Activated T-cell treated with anti-CD3 and anti-CD28 coated beads, Interleukin-2, amount 50 U/mL, for 72 hours (primary cell): ENCODE measurements around the gene CRHR1. TPM values are rescaled to one million over a fixed set of nuclear protein-coding genes. Genes with fewer than 3 reads are reported as not detected.
A peak's percentile ranks its signal among the peaks of the same experiment; 100 is the strongest.
"Not testable (repeated sequence)": the region's sequence is repeated elsewhere in the genome, so short reads cannot be mapped to it uniquely, and the experiment has no call there.

Experiments used
- ATAC-seq, 2 donors: fragments of 150-1000 bp; cut with Tn5 transposase; replicated peaks in 1 of 2; 2 replicates each; pipeline ENCODE4 v1.10.0; 2021; ENCODE audit warnings: moderate library complexity in 2 of 2, mild to moderate bottlenecking in 1 of 2
- DNase-seq, 2 donors: peaks; one replicate each; pipeline ENCODE4 v3.0.0; 2021 to 2022; ENCODE audit warnings: mixed read lengths in 1 of 2
- H3K27ac Mint-ChIP-seq: one replicate; pipeline ENCODE4 v1.8.0; 2022; ENCODE audit warnings: mild to moderate bottlenecking, moderate library complexity, mixed read lengths
- H3K27me3 Mint-ChIP-seq: one replicate; pipeline ENCODE4 v1.8.0; 2022; ENCODE audit warnings: low read depth, mixed read lengths
- H3K36me3 Mint-ChIP-seq, 2 donors: one replicate each; pipeline ENCODE4 v1.8.0; 2022; ENCODE audit warnings: mixed read lengths in 2 of 2, mild to moderate bottlenecking in 1 of 2; ENCODE audit not compliant: insufficient read depth in 2 of 2
- H3K4me1 Mint-ChIP-seq: one replicate; pipeline ENCODE4 v1.8.0; 2022; ENCODE audit warnings: low read depth, mixed read lengths
- H3K4me3 Mint-ChIP-seq, 2 donors: one replicate each; pipeline ENCODE4 v1.8.0; 2022; ENCODE audit warnings: mild to moderate bottlenecking in 2 of 2, mixed read lengths in 2 of 2, moderate library complexity in 2 of 2
- H3K9me3 Mint-ChIP-seq, 2 donors: one replicate each; pipeline ENCODE4 v1.8.0; 2022; ENCODE audit warnings: mixed read lengths in 2 of 2
- total RNA-seq, 2 donors: library from RNA; stranded (reverse); gene quantifications; one replicate each; pipeline ENCODE4 v1.2.3, GENCODE V29; 2022

The CRHR1 gene
- total RNA-seq, 2 donors from 2014 or later = not detected

DNA sequence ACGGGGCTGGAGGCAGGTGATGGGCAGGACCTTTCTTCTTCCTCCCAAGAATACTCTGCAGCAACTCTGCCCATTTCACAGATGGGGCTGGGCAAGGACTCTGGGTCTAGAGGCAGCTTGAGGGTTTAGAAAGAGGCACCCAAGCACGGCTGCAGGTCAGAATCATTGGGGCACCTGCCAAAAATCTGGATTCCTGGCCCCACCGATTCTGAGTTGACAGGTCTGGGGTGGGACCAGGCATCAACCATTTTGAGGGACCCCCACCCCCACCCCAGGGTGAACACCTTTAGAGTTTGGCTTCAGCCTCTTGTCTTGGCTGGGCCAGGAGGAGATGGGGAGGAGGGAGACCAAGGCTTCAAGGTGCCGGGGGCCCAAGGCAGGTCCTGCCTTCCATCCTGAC, 65.9 kb downstream of the CRHR1 start:
- H3K9me3 Mint-ChIP-seq = no peaks in the 10 kb centered on the region
- H3K27ac Mint-ChIP-seq = no peak overlapping the region
- no peaks in the 10 kb centered on the region for H3K36me3 Mint-ChIP-seq
- ATAC-seq (no peak), DNase-seq (no peak)
- H3K4me1 Mint-ChIP-seq = no peaks in the 10 kb centered on the region
- H3K4me3 Mint-ChIP-seq = no peak overlapping the region
- peaks cover 16% of the 10 kb centered on the region for H3K27me3 Mint-ChIP-seq

DNA sequence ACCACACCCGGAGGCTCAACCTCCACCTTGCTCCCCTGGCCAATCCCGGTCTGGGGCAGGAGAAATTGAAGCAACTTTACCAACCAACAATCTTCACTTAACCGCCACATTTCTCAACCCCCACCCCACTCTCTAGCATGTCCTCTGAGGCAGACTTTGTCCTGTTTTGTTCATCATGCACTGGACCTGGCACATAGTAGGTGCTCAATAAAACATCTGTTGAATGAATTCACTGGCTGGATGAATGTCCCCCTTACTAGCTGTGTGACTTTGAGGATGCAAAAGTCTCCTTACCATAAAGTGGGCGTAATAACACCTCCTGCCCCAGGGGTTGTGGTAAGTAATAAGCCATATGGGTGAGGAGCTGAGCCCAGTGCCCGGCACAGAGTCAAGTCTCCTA, 66.3 kb downstream of the CRHR1 start:
- Mint-ChIP-seq H3K27ac (no peak overlapping the region), H3K27me3 (peaks cover 19% of the 10 kb centered on the region), H3K9me3 (no peaks in the 10 kb centered on the region), H3K4me1 (no peaks in the 10 kb centered on the region), H3K36me3 (no peaks in the 10 kb centered on the region), H3K4me3 (no peak overlapping the region)
- ATAC-seq = no peak
- DNase-seq = no peak

DNA sequence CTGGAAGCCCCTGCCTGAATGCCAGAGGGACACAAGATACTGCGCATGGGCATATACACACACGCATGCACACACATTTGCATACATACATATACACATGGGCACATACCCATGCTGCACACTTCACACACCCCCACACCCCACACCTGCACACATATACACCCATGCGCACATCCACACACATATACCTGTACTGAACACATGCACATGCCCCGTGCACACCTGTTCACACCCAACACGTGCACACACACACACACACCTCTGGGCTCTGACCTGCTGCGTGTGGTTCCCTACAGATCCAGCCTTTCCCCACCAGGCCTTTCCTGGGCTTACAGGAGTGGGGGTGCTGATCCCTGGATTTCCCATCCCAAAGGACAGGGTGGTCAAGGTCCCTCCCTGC, 66.9 kb downstream of the CRHR1 start:
- no peaks in the 10 kb centered on the region for H3K9me3 Mint-ChIP-seq
- H3K4me1 Mint-ChIP-seq = no peaks in the 10 kb centered on the region
- no peaks in the 10 kb centered on the region for H3K36me3 Mint-ChIP-seq
- ATAC-seq (no peak), DNase-seq (no peak)
- H3K27me3 Mint-ChIP-seq = peaks cover 19% of the 10 kb centered on the region
- no peak overlapping the region for H3K27ac Mint-ChIP-seq
- no peak overlapping the region for H3K4me3 Mint-ChIP-seq

DNA sequence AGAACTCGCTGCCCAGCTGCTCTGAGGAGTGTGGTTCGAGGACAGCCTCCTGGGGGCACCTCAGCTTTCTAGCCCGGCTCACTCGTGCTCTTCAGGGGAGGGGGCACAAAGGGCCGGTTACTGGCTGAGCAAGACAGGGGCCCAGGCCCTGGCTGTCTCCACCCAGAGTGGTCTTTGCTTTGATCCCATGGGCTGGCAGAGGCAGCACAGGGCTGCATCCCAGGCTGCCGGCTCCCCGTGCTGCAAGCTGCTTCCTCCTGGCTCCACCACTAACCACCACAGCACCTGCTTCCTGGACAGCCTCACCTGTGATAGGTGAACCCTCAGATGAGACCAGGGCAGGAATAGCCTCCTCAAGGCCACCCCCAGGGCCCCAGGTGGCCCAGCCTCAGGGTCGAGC, 67.3 kb downstream of the CRHR1 start:
- Mint-ChIP-seq H3K27me3 (peaks cover 20% of the 10 kb centered on the region), H3K36me3 (no peaks in the 10 kb centered on the region)

DNA sequence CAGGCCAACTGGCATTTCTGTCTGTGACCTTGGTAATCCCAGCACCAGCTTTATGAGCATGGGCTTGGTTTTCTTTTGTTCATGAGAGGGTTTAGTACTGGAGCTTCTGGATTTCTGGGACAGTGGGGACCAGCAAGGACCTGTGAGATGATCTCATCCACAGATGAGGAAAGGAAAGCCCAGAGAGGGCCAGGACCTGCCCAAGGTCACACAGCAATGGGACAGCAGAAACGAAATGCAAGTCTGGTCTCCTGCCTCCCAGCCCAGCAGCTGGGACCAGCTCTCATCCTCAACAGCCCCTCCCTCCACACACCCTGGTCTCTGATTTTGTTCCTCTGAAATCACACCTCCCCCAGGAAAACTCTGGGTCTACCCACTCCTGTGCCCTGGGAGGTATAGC, 67.8 kb downstream of the CRHR1 start:
- H3K27me3 Mint-ChIP-seq = peaks cover 24% of the 10 kb centered on the region
- DNase-seq = no peak
- no peaks in the 10 kb centered on the region for H3K9me3 Mint-ChIP-seq
- no peaks in the 10 kb centered on the region for H3K4me1 Mint-ChIP-seq
- no peaks in the 10 kb centered on the region for H3K36me3 Mint-ChIP-seq
- no peak overlapping the region for H3K27ac Mint-ChIP-seq
- H3K4me3 Mint-ChIP-seq = no peak overlapping the region
- no peak for ATAC-seq

More for the DNA sequence above, 67.3 kb downstream of the CRHR1 start:
- H3K27ac Mint-ChIP-seq = no peak overlapping the region
- DNase-seq = no peak
- no peak overlapping the region for H3K4me3 Mint-ChIP-seq
- ATAC-seq = no peak
- H3K9me3 Mint-ChIP-seq = no peaks in the 10 kb centered on the region
- no peaks in the 10 kb centered on the region for H3K4me1 Mint-ChIP-seq

DNA sequence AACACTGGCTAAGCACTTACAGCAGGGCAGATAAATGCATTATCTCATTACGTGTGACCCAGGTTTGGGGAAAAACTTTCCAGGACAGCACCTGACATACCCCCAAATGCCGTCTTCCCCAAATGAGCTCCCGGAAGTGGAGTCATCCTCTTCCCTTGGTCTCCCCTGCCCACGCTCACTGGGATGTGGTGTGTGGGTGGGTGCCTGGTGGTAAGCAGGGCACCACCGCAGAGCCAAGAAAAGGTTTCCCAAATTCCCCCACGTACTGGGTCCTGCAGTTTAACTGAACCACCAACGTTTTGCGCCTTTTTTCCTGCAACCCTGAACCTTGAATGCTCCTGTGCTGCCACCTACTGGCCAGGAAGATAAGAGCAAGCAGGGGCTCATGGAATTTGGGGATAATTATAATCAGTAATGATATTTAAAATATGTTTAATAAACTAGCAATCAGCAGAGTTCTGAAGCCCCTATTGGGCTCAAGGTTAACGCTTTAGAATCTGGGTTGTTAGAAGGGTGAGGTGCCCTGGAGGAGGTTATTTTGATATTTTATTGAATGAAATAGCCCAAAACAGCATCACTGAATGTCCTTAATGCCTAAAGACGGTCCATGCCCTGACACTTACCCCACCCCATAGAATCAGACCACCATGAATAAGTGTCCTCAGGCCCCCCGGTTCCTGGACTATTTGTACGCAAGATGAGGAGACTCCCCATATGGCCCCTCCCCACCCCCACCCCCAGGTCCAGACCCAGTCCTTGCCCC, 68.6 kb downstream of the CRHR1 start:
- H3K36me3 Mint-ChIP-seq = no peaks in the 10 kb centered on the region
- H3K4me3 Mint-ChIP-seq = no peak overlapping the region
- no peaks in the 10 kb centered on the region for H3K4me1 Mint-ChIP-seq
- ATAC-seq (no peak), DNase-seq (peak; percentile 61 to 63)
- H3K27ac Mint-ChIP-seq = no peak overlapping the region
- H3K27me3 Mint-ChIP-seq = peaks cover 29% of the 10 kb centered on the region
- H3K9me3 Mint-ChIP-seq = no peaks in the 10 kb centered on the region

DNA sequence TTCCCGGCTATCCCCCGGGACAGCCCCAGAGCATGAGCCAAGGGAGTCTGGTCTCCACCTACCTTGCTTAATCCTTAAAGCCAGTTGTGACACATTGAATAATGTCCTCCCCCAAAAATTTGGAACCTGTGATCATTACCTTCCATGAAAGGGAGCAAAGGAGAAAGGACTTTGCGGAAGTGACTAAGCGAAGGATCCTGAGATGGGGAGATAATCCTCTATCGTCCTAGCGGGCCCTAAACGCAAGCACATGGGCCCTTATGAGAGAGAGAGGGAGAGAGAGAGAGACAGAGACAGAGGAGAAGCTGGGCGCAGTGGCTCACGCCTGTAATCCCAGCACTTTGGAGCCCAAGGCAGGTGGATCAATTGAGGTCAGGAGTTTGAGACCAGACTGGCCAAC, 70.1 kb downstream of the CRHR1 start:
- Mint-ChIP-seq H3K4me1 (no peaks in the 10 kb centered on the region), H3K27me3 (peaks cover 39% of the 10 kb centered on the region), H3K27ac (no peak overlapping the region), H3K4me3 (no peak overlapping the region), H3K9me3 (no peaks in the 10 kb centered on the region), H3K36me3 (no peaks in the 10 kb centered on the region)
- DNase-seq (no peak), ATAC-seq (no peak)

DNA sequence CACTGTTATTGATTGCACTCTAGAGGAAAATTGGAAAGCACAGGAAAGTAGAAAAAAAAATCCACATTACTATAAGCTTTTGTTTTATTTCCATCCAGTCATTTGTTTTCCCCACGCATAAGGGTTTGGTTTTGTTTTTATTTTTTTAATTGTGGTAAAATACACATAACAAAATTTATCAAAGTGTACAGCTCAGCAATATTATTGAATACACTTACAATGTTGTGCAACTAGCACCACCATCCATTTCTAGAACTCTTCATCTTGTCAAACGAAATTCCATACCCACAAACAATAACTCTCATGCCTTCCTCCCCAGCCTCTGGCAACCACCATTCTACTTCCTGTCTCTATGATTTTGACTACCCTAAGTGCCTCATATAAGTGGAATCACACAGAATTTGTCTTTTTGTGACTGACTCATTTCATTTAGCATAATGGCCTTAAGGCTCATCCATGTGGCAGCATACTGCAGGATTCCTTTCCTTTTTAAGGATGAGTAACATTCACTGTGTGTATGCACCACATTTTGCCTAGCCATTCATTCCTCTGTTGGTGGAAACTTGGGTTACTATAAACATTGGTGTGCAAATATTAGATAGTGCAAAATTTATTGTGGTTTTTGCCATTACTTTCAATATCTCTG, 71.7 kb downstream of the CRHR1 start:
- Mint-ChIP-seq H3K4me3 (no peak overlapping the region), H3K27me3 (peaks cover 52% of the 10 kb centered on the region), H3K36me3 (no peaks in the 10 kb centered on the region), H3K9me3 (no peaks in the 10 kb centered on the region), H3K4me1 (no peaks in the 10 kb centered on the region), H3K27ac (no peak overlapping the region)
- no peak for ATAC-seq
- no peak for DNase-seq

DNA sequence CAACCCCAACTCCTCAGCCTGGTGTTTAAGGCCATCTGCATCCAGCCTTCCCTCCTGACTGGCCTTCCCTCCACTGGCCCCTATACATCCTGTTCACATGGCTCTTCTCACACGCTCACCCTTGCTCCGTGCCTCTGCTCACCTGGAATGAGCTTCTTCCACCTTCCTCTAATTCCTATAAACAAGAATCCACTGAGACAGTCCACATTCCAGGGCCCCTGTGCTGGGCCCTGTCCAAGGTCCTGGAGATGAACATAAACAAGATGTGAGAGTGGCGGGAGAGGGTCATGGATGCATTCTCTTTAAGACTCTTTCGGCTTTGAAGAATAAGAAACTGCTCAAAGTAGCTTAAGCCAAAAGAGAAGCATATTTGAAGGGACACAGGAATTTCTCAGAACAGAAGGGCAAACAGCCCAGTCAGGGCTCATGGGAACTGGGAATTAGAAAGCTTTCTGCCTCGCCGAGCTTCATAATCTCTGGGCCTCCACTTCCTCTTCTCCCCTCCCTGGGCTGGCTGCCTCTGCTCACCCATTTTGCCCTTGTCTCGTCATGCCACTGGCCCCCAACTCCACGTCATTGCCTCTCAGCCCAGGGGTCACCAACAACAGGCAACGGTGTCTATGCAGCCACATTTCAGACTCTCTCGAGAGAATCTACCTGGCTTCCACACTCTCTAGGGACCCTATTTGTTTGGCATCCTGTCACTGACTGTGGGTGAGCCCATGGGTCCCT, 74.0 kb downstream of the CRHR1 start:
- ATAC-seq (no peak), DNase-seq (no peak)
- no peaks in the 10 kb centered on the region for H3K4me1 Mint-ChIP-seq
- H3K4me3 Mint-ChIP-seq = no peak overlapping the region
- H3K9me3 Mint-ChIP-seq = no peaks in the 10 kb centered on the region
- H3K36me3 Mint-ChIP-seq = no peaks in the 10 kb centered on the region
- no peak overlapping the region for H3K27ac Mint-ChIP-seq
- H3K27me3 Mint-ChIP-seq = peaks cover 62% of the 10 kb centered on the region

DNA sequence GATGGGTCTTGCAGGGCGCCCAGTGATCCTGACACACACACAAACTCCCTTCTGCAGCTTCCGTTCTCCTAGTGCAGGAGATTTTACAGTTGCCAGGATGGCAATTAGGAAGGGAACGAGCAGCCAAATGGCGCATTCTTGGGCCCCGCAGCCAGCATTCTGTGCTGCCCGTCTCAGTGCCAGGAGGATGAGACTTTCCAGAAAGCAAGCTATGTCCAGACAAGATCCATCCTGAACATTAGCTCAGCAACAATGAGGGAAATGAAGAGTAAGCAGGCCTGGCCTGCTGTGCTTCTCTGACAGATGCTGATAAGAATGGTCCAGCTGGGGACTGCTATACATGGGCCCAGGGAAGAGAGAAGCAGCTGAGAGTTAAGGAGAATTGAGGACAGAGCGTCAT, 77.0 kb downstream of the CRHR1 start:
- Mint-ChIP-seq H3K36me3 (no peaks in the 10 kb centered on the region), H3K9me3 (no peaks in the 10 kb centered on the region), H3K27ac (no peak overlapping the region), H3K4me1 (peaks cover 6% of the 10 kb centered on the region), H3K27me3 (peaks cover 68% of the 10 kb centered on the region), H3K4me3 (no peak overlapping the region)
- DNase-seq (no peak), ATAC-seq (no peak)

DNA sequence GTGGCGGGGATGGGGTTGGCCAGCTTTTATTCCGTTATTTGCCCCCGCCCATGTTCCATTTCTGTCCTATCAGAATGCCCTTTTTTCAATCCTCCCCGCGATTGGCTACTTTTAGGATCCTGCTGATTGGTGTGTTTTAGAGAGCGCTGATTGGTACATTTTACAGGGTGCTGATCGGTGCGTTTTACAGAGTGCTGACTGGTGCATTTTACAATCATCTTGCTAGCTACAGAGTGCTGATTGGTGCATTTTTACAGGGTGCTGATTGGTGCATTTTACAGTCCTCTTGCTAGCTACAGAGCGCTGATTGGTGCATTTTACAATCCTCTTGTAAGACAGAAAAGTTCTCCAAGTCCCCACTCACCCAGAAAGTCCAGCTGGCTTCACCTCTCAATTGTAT, 78.0 kb downstream of the CRHR1 start:
- not testable (repeated sequence) for DNase-seq, H3K36me3 Mint-ChIP-seq, H3K4me1 Mint-ChIP-seq, H3K27ac Mint-ChIP-seq, ATAC-seq, H3K4me3 Mint-ChIP-seq, H3K9me3 Mint-ChIP-seq
- peaks cover 61% of the 10 kb centered on the region for H3K27me3 Mint-ChIP-seq

DNA sequence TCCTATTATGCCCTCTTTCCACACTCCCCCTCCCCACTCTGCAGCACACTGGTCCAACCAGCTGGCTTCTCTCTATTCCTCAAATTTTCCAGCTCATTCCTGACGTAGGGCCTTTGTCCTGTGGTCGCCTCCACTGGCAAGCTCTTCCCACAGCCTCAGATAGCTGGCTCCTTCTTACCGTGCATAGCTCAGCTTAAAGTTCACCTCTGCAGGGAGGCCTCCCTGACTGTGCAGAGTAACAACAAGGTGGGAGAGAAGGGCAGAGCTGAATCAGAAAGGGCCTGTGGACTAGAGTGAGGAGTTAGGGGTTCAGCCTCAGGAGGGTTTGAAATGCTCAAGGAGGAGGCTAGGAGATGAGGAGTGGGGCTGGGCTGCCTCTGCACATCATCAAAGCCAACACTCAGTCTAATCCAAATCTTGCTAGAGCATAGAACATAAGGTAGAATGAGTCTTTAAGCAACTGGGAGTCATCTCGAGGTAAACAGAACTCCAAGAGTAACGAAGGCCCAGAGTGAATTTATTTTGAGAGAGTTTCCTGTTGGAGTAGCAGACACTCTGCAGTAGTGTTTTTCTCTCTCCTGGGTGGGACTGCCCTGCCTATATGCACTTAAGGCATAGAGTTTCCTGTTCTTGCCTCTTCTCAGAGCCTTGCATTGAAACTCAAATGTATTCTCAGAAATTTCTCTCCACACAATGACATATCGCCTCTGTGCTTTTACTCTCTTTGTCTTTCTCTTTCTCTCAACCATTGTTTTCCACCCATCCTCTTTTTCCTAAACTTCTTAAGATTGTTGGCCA, 79.9 kb downstream of the CRHR1 start:
- no peaks in the 10 kb centered on the region for H3K9me3 Mint-ChIP-seq
- no peaks in the 10 kb centered on the region for H3K36me3 Mint-ChIP-seq
- H3K4me1 Mint-ChIP-seq = peaks cover 6% of the 10 kb centered on the region
- H3K27me3 Mint-ChIP-seq = peaks cover 48% of the 10 kb centered on the region
- H3K27ac Mint-ChIP-seq = no peak overlapping the region
- H3K4me3 Mint-ChIP-seq = no peak overlapping the region
- ATAC-seq (no peak), DNase-seq (no peak)

DNA sequence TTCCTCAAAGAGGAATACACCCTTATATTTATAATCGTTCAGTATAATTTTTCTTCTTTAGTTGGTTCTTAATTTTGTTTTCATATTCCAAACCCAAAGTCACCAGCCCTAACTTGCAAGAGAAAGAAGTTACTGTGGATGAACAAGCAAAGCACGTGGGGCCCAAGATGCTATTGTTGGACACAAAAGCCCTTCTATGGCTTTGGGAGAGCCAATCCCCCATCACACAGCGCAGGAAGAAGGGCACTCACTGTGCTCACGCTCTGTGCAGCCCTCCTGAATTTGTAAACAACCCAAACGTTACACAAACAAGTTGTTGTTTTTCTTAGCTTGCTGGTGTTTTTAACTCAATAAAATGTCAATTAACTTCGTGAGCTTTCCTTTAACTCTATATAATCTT, 83.1 kb downstream of the CRHR1 start:
- Mint-ChIP-seq H3K36me3 (no peaks in the 10 kb centered on the region), H3K4me1 (peaks cover 17% of the 10 kb centered on the region), H3K4me3 (no peak overlapping the region), H3K27ac (no peak overlapping the region), H3K9me3 (no peaks in the 10 kb centered on the region), H3K27me3 (peaks cover 30% of the 10 kb centered on the region)
- ATAC-seq = no peak
- DNase-seq = no peak
